Neural progenitor cell (in vitro differentiated cells): ENCODE results near the gene OR6C68. TPM values are rescaled to one million over a fixed set of nuclear protein-coding genes. Genes with fewer than 3 reads are reported as not detected.
A peak's percentile ranks its signal among the peaks of the same experiment; 100 is the strongest.
"Not testable (repeated sequence)": the region's sequence is repeated elsewhere in the genome, so short reads cannot be mapped to it uniquely, and the experiment has no call there.

Experiments
- DNase-seq: peaks from one replicate; pipeline ENCODE4 v3.0.0-alpha.2; 2016; ENCODE audit warnings: low spot score
- H2AFZ ChIP-seq: fragments of 200-600 bp; sonication (generic); replicated peaks from 2 replicates; pipeline ENCODE4 v1.6.1; 2016; ENCODE audit warnings: antibody characterized with exemption
- H3F3A ChIP-seq: fragments of 200-600 bp; sonication (generic); 2 replicates; pipeline ENCODE4 v1.6.1; 2016; ENCODE audit warnings: antibody characterized with exemption, low read depth
- H3K27ac ChIP-seq: fragments of 200-600 bp; sonication (generic); 2 replicates; pipeline ENCODE4 v1.5.1; 2016; ENCODE audit warnings: mild to moderate bottlenecking
- H3K27me3 ChIP-seq: fragments of 200-600 bp; sonication (generic); 2 replicates; pipeline ENCODE4 v1.6.1; 2016; ENCODE audit warnings: mild to moderate bottlenecking, moderate library complexity
- H3K36me3 ChIP-seq: fragments of 200-600 bp; sonication (generic); 2 replicates; pipeline ENCODE4 v1.5.1; 2016
- H3K4me1 ChIP-seq: fragments of 200-600 bp; sonication (generic); 2 replicates; pipeline ENCODE4 v1.6.1; 2016; ENCODE audit warnings: mixed run types
- H3K4me2 ChIP-seq: fragments of 200-600 bp; sonication (generic); 2 replicates; pipeline ENCODE4 v1.6.1; 2016
- H3K4me3 ChIP-seq: fragments of 200-600 bp; sonication (generic); 2 replicates; pipeline ENCODE4 v1.5.1; 2016
- H3K79me2 ChIP-seq: fragments of 200-600 bp; sonication (generic); 2 replicates; pipeline ENCODE4 v1.6.1; 2016; ENCODE audit warnings: low read depth
- H3K9ac ChIP-seq: fragments of 200-600 bp; sonication (generic); 2 replicates; pipeline ENCODE4 v1.6.1; 2016
- H3K9me3 ChIP-seq: fragments of 200-600 bp; sonication (generic); 2 replicates; pipeline ENCODE4 v1.5.1; 2016; ENCODE audit warnings: low read depth
- H4K20me1 ChIP-seq: fragments of 200-600 bp; sonication (generic); 2 replicates; pipeline ENCODE4 v1.6.1; 2016; ENCODE audit warnings: low read depth
- H3K27ac Mint-ChIP-seq: 3 replicates; pipeline ENCODE4 v1.8.0; 2021; ENCODE audit warnings: mixed read lengths
- H3K27me3 Mint-ChIP-seq: 2 replicates; pipeline ENCODE4 v1.8.0; 2022; ENCODE audit warnings: low read depth, mild to moderate bottlenecking, inconsistent platforms, moderate library complexity, mixed read lengths; ENCODE audit not compliant: insufficient read depth
- H3K36me3 Mint-ChIP-seq: 3 replicates; pipeline ENCODE4 v1.8.0; 2021; ENCODE audit warnings: mixed read lengths
- H3K4me1 Mint-ChIP-seq: 3 replicates; pipeline ENCODE4 v1.8.0; 2021; ENCODE audit warnings: mixed read lengths
- H3K4me3 Mint-ChIP-seq: 3 replicates; pipeline ENCODE4 v1.8.0; 2021; ENCODE audit warnings: mild to moderate bottlenecking, moderate library complexity, mixed read lengths
- H3K9me3 Mint-ChIP-seq: 3 replicates; pipeline ENCODE4 v1.8.0; 2020; ENCODE audit warnings: mixed read lengths
- EZH2 ChIP-seq: fragments of 200-600 bp; sonication (generic); IDR thresholded peaks from 2 replicates; pipeline ENCODE4 v1.6.1; 2017; ENCODE audit warnings: antibody characterized with exemption, mild to moderate bottlenecking, moderate library complexity
- EZH2phosphoT487 ChIP-seq: fragments of 200-600 bp; sonication (generic); IDR thresholded peaks from 2 replicates; pipeline ENCODE4 v1.6.1; 2017; ENCODE audit warnings: antibody characterized with exemption
- total RNA-seq: library from RNA; depleted of rRNA; stranded (reverse); fragments of >200 nt; gene quantifications from 2 replicates; pipeline ENCODE4 v1.2.3, GENCODE V29; 2015; ENCODE audit warnings: low replicate concordance
- TF ChIP-seq, protein P1 (sequence below): fragments of 200-600 bp; sonication (generic); IDR thresholded peaks from 2 replicates; pipeline ENCODE4 v1.5.1; 2017; ENCODE audit warnings: antibody characterized with exemption, mild to moderate bottlenecking

Gene OR6C68
- total RNA-seq, 1 donor from 2014 or later = not detected

DNA sequence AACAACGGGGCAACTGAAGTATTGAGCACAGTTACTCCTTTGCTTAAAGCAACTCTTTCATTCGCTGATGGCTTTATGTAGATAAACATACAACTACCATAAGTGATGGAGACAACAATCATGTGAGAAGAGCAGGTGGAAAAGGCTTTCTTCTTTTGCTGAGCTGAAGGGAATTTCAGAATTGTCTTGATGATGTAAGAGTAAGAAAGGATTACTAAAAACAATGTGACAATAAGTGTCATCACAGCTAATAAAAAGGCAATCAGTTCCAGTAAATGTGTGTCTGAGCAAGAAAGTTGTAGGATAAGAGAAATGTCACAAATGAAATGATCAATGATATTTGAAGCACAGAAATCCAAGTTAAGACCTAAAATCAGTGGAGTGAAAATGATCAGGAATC lies 22.9 kb upstream of the OR6C68 start:
- H4K20me1 ChIP-seq = no peaks in the 10 kb centered on the region
- no peaks in the 10 kb centered on the region for H3K79me2 ChIP-seq
- Mint-ChIP-seq H3K4me3 (no peak overlapping the region), H3K36me3 (no peaks in the 10 kb centered on the region), H3K27ac (no peak overlapping the region), H3K9me3 (peaks cover 3% of the 10 kb centered on the region), H3K4me1 (no peaks in the 10 kb centered on the region), H3K27me3 (no peaks in the 10 kb centered on the region)
- no peak overlapping the region for H3K9ac ChIP-seq
- no peaks in the 10 kb centered on the region for H3K27me3 ChIP-seq
- TF ChIP-seq EZH2phosphoT487 = no peak
- TF ChIP-seq, protein P1, sequence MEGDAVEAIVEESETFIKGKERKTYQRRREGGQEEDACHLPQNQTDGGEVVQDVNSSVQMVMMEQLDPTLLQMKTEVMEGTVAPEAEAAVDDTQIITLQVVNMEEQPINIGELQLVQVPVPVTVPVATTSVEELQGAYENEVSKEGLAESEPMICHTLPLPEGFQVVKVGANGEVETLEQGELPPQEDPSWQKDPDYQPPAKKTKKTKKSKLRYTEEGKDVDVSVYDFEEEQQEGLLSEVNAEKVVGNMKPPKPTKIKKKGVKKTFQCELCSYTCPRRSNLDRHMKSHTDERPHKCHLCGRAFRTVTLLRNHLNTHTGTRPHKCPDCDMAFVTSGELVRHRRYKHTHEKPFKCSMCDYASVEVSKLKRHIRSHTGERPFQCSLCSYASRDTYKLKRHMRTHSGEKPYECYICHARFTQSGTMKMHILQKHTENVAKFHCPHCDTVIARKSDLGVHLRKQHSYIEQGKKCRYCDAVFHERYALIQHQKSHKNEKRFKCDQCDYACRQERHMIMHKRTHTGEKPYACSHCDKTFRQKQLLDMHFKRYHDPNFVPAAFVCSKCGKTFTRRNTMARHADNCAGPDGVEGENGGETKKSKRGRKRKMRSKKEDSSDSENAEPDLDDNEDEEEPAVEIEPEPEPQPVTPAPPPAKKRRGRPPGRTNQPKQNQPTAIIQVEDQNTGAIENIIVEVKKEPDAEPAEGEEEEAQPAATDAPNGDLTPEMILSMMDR = no peak
- no peak for TF ChIP-seq EZH2
- H2AFZ ChIP-seq = peak overlapping the region; percentile 27
- H3K9me3 ChIP-seq = no peaks in the 10 kb centered on the region
- no peaks in the 10 kb centered on the region for H3F3A ChIP-seq
- no peaks in the 10 kb centered on the region for H3K4me1 ChIP-seq
- H3K4me3 ChIP-seq = no peak overlapping the region
- DNase-seq = no peak
- H3K27ac ChIP-seq = no peak overlapping the region
- no peak overlapping the region for H3K4me2 ChIP-seq
- H3K36me3 ChIP-seq = no peaks in the 10 kb centered on the region

GRCh38 chr12:55470088-55470829 lies 21.9 kb upstream of the OR6C68 start, which contains the start of gene OR6C70:
TSS of gene OR6C70 (minus strand) at chr12:55470138. CDS start at chr12:55470138, 0 bp downstream.
- Histone ChIP-seq H3K27ac (no peak within 1 kb of the TSS), H3K4me1 (no peaks in the 10 kb centered on the region), H3F3A (no peaks in the 10 kb centered on the region), H2AFZ (peak within 1 kb of the TSS; percentile 27), H3K9ac (no peak within 1 kb of the TSS), H3K79me2 (no peaks in the 10 kb centered on the region), H3K27me3 (no peaks in the 10 kb centered on the region), H3K36me3 (no peaks in the 10 kb centered on the region), H3K4me2 (no peak within 1 kb of the TSS), H3K9me3 (no peaks in the 10 kb centered on the region), H4K20me1 (no peaks in the 10 kb centered on the region), H3K4me3 (no peak within 1 kb of the TSS)
- Mint-ChIP-seq H3K36me3 (no peaks in the 10 kb centered on the region), H3K27me3 (no peaks in the 10 kb centered on the region), H3K9me3 (no peaks in the 10 kb centered on the region), H3K4me1 (no peaks in the 10 kb centered on the region), H3K27ac (no peak within 1 kb of the TSS), H3K4me3 (no peak within 1 kb of the TSS)
- TF ChIP-seq EZH2 = no peak
- TF ChIP-seq, protein P1 = no peak
- DNase-seq = no peak

GRCh38 chr12:55472264-55472663 lies 19.9 kb upstream of the OR6C68 start:
- Histone ChIP-seq H3F3A (no peaks in the 10 kb centered on the region), H3K9ac (no peak overlapping the region), H4K20me1 (no peaks in the 10 kb centered on the region), H2AFZ (no peak overlapping the region), H3K4me3 (no peak overlapping the region), H3K9me3 (no peaks in the 10 kb centered on the region), H3K79me2 (no peaks in the 10 kb centered on the region), H3K4me1 (no peaks in the 10 kb centered on the region), H3K27me3 (no peaks in the 10 kb centered on the region), H3K4me2 (no peak overlapping the region), H3K27ac (no peak overlapping the region), H3K36me3 (no peaks in the 10 kb centered on the region)
- Mint-ChIP-seq H3K4me1 (no peaks in the 10 kb centered on the region), H3K27ac (no peak overlapping the region), H3K9me3 (no peaks in the 10 kb centered on the region), H3K36me3 (no peaks in the 10 kb centered on the region), H3K27me3 (no peaks in the 10 kb centered on the region), H3K4me3 (no peak overlapping the region)
- TF ChIP-seq, protein P1 = no peak
- no peak for TF ChIP-seq EZH2phosphoT487
- no peak for TF ChIP-seq EZH2
- DNase-seq = no peak

- not testable (repeated sequence) for H3K9ac ChIP-seq, H2AFZ ChIP-seq, DNase-seq, H3K27me3 ChIP-seq, H3K36me3 Mint-ChIP-seq, H3K9me3 ChIP-seq, H3K36me3 ChIP-seq, H3K9me3 Mint-ChIP-seq, H3K4me3 Mint-ChIP-seq, H4K20me1 ChIP-seq, H3K27ac ChIP-seq, H3F3A ChIP-seq, H3K27ac Mint-ChIP-seq, H3K4me3 ChIP-seq, H3K4me1 Mint-ChIP-seq, H3K4me1 ChIP-seq, H3K4me2 ChIP-seq, H3K79me2 ChIP-seq, H3K27me3 Mint-ChIP-seq
Measured at GRCh38 chr12:55479136-55479535, 13.0 kb upstream of the OR6C68 start.

DNA sequence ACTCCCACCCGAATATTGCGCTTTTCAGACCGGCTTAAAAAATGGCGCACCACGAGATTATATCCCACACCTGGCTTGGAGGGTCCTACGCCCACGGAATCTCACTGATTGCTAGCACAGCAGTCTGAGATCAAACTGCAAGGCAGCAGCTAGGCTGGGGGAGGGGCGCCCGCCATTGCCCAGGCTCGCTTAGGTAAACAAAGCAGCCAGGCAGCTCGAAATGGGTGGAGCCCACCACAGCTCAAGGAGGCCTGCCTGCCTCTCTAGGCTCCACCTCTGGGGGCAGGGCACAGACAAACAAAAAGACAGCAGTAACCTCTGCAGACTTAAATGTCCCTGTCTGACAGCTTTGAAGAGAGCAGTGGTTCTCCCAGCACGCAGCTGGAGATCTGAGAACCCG lies 7.9 kb upstream of the OR6C68 start:
- not testable (repeated sequence) for H3K27me3 Mint-ChIP-seq, H3K4me3 ChIP-seq, H3K27me3 ChIP-seq, DNase-seq, H3K4me2 ChIP-seq, H4K20me1 ChIP-seq, H3K4me1 Mint-ChIP-seq, H3K27ac Mint-ChIP-seq, H3K4me3 Mint-ChIP-seq, H3K9ac ChIP-seq, H2AFZ ChIP-seq, H3F3A ChIP-seq, H3K9me3 ChIP-seq, H3K9me3 Mint-ChIP-seq, H3K36me3 ChIP-seq, H3K36me3 Mint-ChIP-seq, H3K4me1 ChIP-seq, H3K27ac ChIP-seq, H3K79me2 ChIP-seq
